H9 (cell line): Measurements from ENCODE around the gene KIF3B. TPM values are rescaled to one million over a fixed set of nuclear protein-coding genes. Genes with fewer than 3 reads are reported as not detected.

Source experiments
- DNase-seq: peaks from one replicate; pipeline ENCODE4 v3.0.0-alpha.2; 2017
- H2AFZ ChIP-seq: one replicate; pipeline ENCODE4 v1.6.1; 2013; ENCODE audit warnings: mild to moderate bottlenecking, low read length, control low read depth, moderate library complexity
- H2AK5ac ChIP-seq: 2 replicates; pipeline ENCODE4 v1.6.1; 2013; ENCODE audit warnings: low read length, control low read depth, mixed read lengths; ENCODE audit not compliant: insufficient read length
- H2BK120ac ChIP-seq: one replicate; pipeline ENCODE4 v1.6.1; 2013; ENCODE audit warnings: low read depth, mild to moderate bottlenecking, low read length, control low read depth, inconsistent platforms; ENCODE audit not compliant: poor library complexity, severe bottlenecking
- H2BK12ac ChIP-seq: 2 replicates; pipeline ENCODE4 v1.6.1; 2013; ENCODE audit warnings: low read length, control low read depth, mixed read lengths, low read depth; ENCODE audit not compliant: insufficient read length
- H2BK15ac ChIP-seq: 2 replicates; pipeline ENCODE4 v1.6.1; 2013; ENCODE audit warnings: low read depth, low read length, control low read depth
- H2BK20ac ChIP-seq: one replicate; pipeline ENCODE4 v1.6.1; 2013; ENCODE audit warnings: low read depth, mild to moderate bottlenecking, low read length, control low read depth, inconsistent platforms; ENCODE audit not compliant: poor library complexity, severe bottlenecking
- H2BK5ac ChIP-seq: 2 replicates; pipeline ENCODE4 v1.6.1; 2013; ENCODE audit warnings: low read length, control low read depth, mixed read lengths; ENCODE audit not compliant: insufficient read length
- H3K14ac ChIP-seq: 2 replicates; pipeline ENCODE4 v1.6.1; 2013; ENCODE audit warnings: low read length, control low read depth; ENCODE audit not compliant: insufficient read depth
- H3K18ac ChIP-seq: 2 replicates; pipeline ENCODE4 v1.6.1; 2013; ENCODE audit warnings: low read depth, mild to moderate bottlenecking, mixed read lengths, low read length, control low read depth; ENCODE audit not compliant: insufficient read length
- H3K23ac ChIP-seq: 2 replicates; pipeline ENCODE4 v1.6.1; 2013; ENCODE audit warnings: low read length, control low read depth, mixed read lengths, low read depth; ENCODE audit not compliant: insufficient read length
- H3K23me2 ChIP-seq: 2 replicates; pipeline ENCODE4 v1.6.1; 2013; ENCODE audit warnings: low read depth, mild to moderate bottlenecking, mixed read lengths, low read length, control low read depth; ENCODE audit not compliant: insufficient read length, poor library complexity, severe bottlenecking
- H3K27ac ChIP-seq: 2 replicates; pipeline ENCODE4 v1.5.1; 2013; ENCODE audit warnings: low read length, control low read depth, mixed read lengths, low read depth; ENCODE audit not compliant: insufficient read length
- H3K27me3 ChIP-seq: 2 replicates; pipeline ENCODE4 v1.6.1; 2013; ENCODE audit warnings: low read length, control low read depth, inconsistent platforms; ENCODE audit not compliant: insufficient read depth
- H3K4ac ChIP-seq: 2 replicates; pipeline ENCODE4 v1.6.1; 2013; ENCODE audit warnings: low read depth, mild to moderate bottlenecking, control low read depth, inconsistent platforms, low read length, moderate library complexity
- H3K4me1 ChIP-seq: 2 replicates; pipeline ENCODE4 v1.6.1; 2013; ENCODE audit warnings: low read length, control low read depth, inconsistent platforms; ENCODE audit not compliant: insufficient read depth
- H3K4me2 ChIP-seq: 2 replicates; pipeline ENCODE4 v1.6.1; 2013; ENCODE audit warnings: low read length, control low read depth, mixed read lengths; ENCODE audit not compliant: insufficient read length, insufficient read depth
- H3K56ac ChIP-seq: 2 replicates; pipeline ENCODE4 v1.6.1; 2013; ENCODE audit warnings: low read depth, mild to moderate bottlenecking, mixed read lengths, low read length, control low read depth; ENCODE audit not compliant: insufficient read length
- H3K79me1 ChIP-seq: 2 replicates; pipeline ENCODE4 v1.6.1; 2013; ENCODE audit warnings: low read depth, mild to moderate bottlenecking, moderate library complexity, low read length, control low read depth, inconsistent platforms; ENCODE audit not compliant: insufficient read depth, poor library complexity, severe bottlenecking
- H3K79me2 ChIP-seq: 2 replicates; pipeline ENCODE4 v1.6.1; 2013; ENCODE audit warnings: low read length, control low read depth, inconsistent platforms; ENCODE audit not compliant: insufficient read depth
- H3K9ac ChIP-seq: 2 replicates; pipeline ENCODE4 v1.6.1; 2013; ENCODE audit warnings: low read length, control low read depth, mixed read lengths; ENCODE audit not compliant: insufficient read length; ENCODE audit errors: extremely low read depth
- H3K9me3 ChIP-seq: one replicate; pipeline ENCODE4 v1.6.1; 2013; ENCODE audit warnings: low read depth, low read length, inconsistent platforms; ENCODE audit not compliant: control insufficient read depth
- H3T11ph ChIP-seq: one replicate; pipeline ENCODE4 v1.6.1; 2013; ENCODE audit warnings: mild to moderate bottlenecking, low read length, control low read depth, inconsistent platforms
- H4K20me1 ChIP-seq: one replicate; pipeline ENCODE4 v1.6.1; 2013; ENCODE audit not compliant: control insufficient read depth, insufficient read length, insufficient read depth
- H4K5ac ChIP-seq: 2 replicates; pipeline ENCODE4 v1.6.1; 2013; ENCODE audit warnings: low read depth, mild to moderate bottlenecking, mixed read lengths, low read length, control low read depth; ENCODE audit not compliant: insufficient read length
- H4K8ac ChIP-seq: replicated peaks from 2 replicates; pipeline ENCODE4 v1.6.1; 2013; ENCODE audit warnings: low read length, control low read depth, mixed read lengths, low read depth; ENCODE audit not compliant: insufficient read length
- H4K91ac ChIP-seq: 2 replicates; pipeline ENCODE4 v1.6.1; 2013; ENCODE audit warnings: low read depth, mild to moderate bottlenecking, moderate library complexity, mixed read lengths, low read length, control low read depth; ENCODE audit not compliant: insufficient read length
- H3K27ac Mint-ChIP-seq, 3 experiments: 2 replicates in 2 of 3; 3 replicates in 1 of 3; pipeline ENCODE4 v1.8.0; 2020 to 2021; ENCODE audit warnings: mixed read lengths in 3 of 3, mild to moderate bottlenecking in 1 of 3, moderate library complexity in 1 of 3
- H3K27me3 Mint-ChIP-seq: 2 replicates; pipeline ENCODE4 v1.8.0; 2021; ENCODE audit warnings: low read depth, mild to moderate bottlenecking, moderate library complexity, mixed read lengths
- H3K36me3 Mint-ChIP-seq, 3 experiments: 2 replicates in 2 of 3; 3 replicates in 1 of 3; pipeline ENCODE4 v1.8.0; 2020 to 2021; ENCODE audit warnings: low read depth in 3 of 3, mixed read lengths in 3 of 3; ENCODE audit not compliant: insufficient read depth in 1 of 3
- H3K4me1 Mint-ChIP-seq, 2 experiments: 2 replicates each; pipeline ENCODE4 v1.8.0; 2020; ENCODE audit warnings: mixed read lengths in 2 of 2
- H3K4me3 Mint-ChIP-seq, 2 experiments: 2 replicates in 1 of 2; 3 replicates in 1 of 2; pipeline ENCODE4 v1.8.0; 2020 to 2021; ENCODE audit warnings: mild to moderate bottlenecking in 2 of 2, mixed read lengths in 2 of 2, moderate library complexity in 1 of 2
- H3K9me3 Mint-ChIP-seq, 2 experiments: 2 replicates in 1 of 2; 3 replicates in 1 of 2; pipeline ENCODE4 v1.8.0; 2020; ENCODE audit warnings: mild to moderate bottlenecking in 2 of 2, mixed read lengths in 2 of 2, moderate library complexity in 1 of 2
- CTCF ChIP-seq: fragments of 200-600 bp; sonication (generic); conservative IDR thresholded peaks from 3 replicates; pipeline ENCODE4 v1.8.0; 2021; ENCODE audit warnings: antibody characterized with exemption, mild to moderate bottlenecking
- WGBS: extraction: QIAGEN DNeasy Blood & Tissue Kit; methylation state at CpG from one replicate; pipeline ENCODE4 v1.1.7; 2013; ENCODE audit warnings: missing lambda C conversion rate, low lambda C conversion rate, mixed read lengths; ENCODE audit not compliant: insufficient read length; ENCODE audit errors: extremely low coverage; 5-methylcytosine and 5-hydroxymethylcytosine counted together
- total RNA-seq: library from RNA; stranded (reverse); gene quantifications from 2 replicates; pipeline ENCODE4 v1.2.1, GENCODE V29; 2021

KIF3B gene
- total RNA-seq, 1 experiment from 2014 or later: 29.7 TPM

- Histone ChIP-seq H3K27ac (no peak overlapping the region), H2AK5ac (no peak overlapping the region), H3K79me1 (no peaks in the 10 kb centered on the region), H2BK20ac (no peak overlapping the region), H3K4ac (no peak overlapping the region), H3K4me1 (no peaks in the 10 kb centered on the region), H4K8ac (no peak overlapping the region), H3K9me3 (no peaks in the 10 kb centered on the region), H2BK120ac (no peak overlapping the region), H3K23me2 (no peaks in the 10 kb centered on the region), H2BK5ac (no peak overlapping the region), H3T11ph (no peak overlapping the region), H2AFZ (no peak overlapping the region), H3K23ac (no peak overlapping the region), H4K91ac (no peak overlapping the region), H3K79me2 (no peaks in the 10 kb centered on the region), H4K5ac (no peak overlapping the region), H3K18ac (no peak overlapping the region), H2BK15ac (no peak overlapping the region), H4K20me1 (no peaks in the 10 kb centered on the region), H3K4me2 (no peak overlapping the region), H3K27me3 (no peaks in the 10 kb centered on the region), H2BK12ac (no peak overlapping the region), H3K9ac (no peak overlapping the region), H3K56ac (no peak overlapping the region), H3K14ac (no peak overlapping the region)
- no peaks in the 10 kb centered on the region for H3K9me3 Mint-ChIP-seq
- peaks cover 2% of the 10 kb centered on the region for H3K27me3 Mint-ChIP-seq
- no CpG with 5 or more reads among the region's 6 CpGs for WGBS
- H3K27ac Mint-ChIP-seq: peak overlapping the region in 2 of 3 experiments; percentile 31 to 50; a peak in 3 of 7 replicates
- no peak overlapping the region for H3K4me3 Mint-ChIP-seq
- H3K4me1 Mint-ChIP-seq: peaks cover 18% of the 10 kb centered on the region in 2 experiments
- peaks cover 25 to 54% (median 50%) of the 10 kb centered on the region in 3 experiments; a peak in 6 of 7 replicates for H3K36me3 Mint-ChIP-seq
- no peak for TF ChIP-seq CTCF
- DNase-seq: no peak
Observed at GRCh38 chr20:32235331-32236047, 42.0 kb upstream of the KIF3B start.
